ENCODE measurements around the gene PFN1.

DNA sequence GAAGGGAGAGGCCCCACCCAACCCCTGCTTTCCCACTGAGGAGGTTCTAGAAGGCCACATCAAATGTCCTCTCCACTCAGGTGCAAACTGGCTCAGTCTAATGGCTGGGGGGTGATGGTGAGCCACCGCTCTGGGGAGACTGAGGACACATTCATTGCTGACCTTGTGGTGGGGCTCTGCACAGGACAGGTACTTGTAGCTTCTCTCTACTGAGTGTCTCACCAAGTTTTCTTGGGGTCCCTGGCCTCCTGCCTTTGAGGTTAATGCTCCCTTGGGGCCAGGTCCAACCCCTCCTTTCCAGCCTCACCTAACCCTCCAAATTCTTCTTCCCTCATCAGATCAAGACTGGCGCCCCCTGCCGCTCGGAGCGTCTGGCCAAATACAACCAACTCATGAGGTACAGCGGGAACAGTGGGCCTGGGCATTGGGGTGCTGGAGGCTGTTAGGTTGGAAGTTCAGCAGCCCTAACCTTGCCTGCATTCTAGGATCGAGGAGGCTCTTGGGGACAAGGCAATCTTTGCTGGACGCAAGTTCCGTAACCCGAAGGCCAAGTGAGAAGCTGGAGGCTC, 8.2 kb upstream of the PFN1 start:
- TF ChIP-seq POLR2A (IDR thresholded peaks at IDR 0.05; ENCODE audit: low read depth, low read length): no peak
- no peak for TF ChIP-seq TAF1 (IDR thresholded peaks at IDR 0.05; ENCODE audit: low read depth, low read length)
